Mucosa of rectum (tissue), 2 donors: ENCODE measurements around the gene GLIS2.

Experiments used
- H3K27ac ChIP-seq, 2 donors: one replicate each; pipeline ENCODE4 v1.7.0; 2013; ENCODE audit warnings: inconsistent platforms in 2 of 2, low read depth in 2 of 2, low read length in 2 of 2
- H3K27me3 ChIP-seq, 2 donors: one replicate each; pipeline ENCODE4 v1.7.0; 2013; ENCODE audit warnings: low read length in 2 of 2; ENCODE audit not compliant: control insufficient read depth in 2 of 2, insufficient read depth in 2 of 2
- H3K36me3 ChIP-seq, 2 donors: one replicate each; pipeline ENCODE4 v1.7.0; 2013; ENCODE audit warnings: low read length in 2 of 2; ENCODE audit not compliant: control insufficient read depth in 2 of 2, insufficient read depth in 2 of 2
- H3K4me1 ChIP-seq, 2 donors: one replicate each; pipeline ENCODE4 v1.7.0; 2013; ENCODE audit warnings: low read length in 2 of 2, mild to moderate bottlenecking in 1 of 2; ENCODE audit not compliant: control insufficient read depth in 2 of 2, insufficient read depth in 2 of 2
- H3K4me3 ChIP-seq, 2 donors: one replicate each; pipeline ENCODE4 v1.7.0; 2013; ENCODE audit warnings: low read length in 2 of 2
- H3K9ac ChIP-seq, 2 donors: one replicate each; pipeline ENCODE4 v1.7.0; 2013; ENCODE audit warnings: low read length in 2 of 2, low read depth in 1 of 2, mild to moderate bottlenecking in 1 of 2
- H3K9me3 ChIP-seq, 2 donors: one replicate each; pipeline ENCODE4 v1.7.0; 2013; ENCODE audit warnings: low read length in 2 of 2; ENCODE audit not compliant: control insufficient read depth in 2 of 2
- donor health status: healthy.
- donor health status: Normal muscosa, but diverticular disease.

The GLIS2 gene

DNA sequence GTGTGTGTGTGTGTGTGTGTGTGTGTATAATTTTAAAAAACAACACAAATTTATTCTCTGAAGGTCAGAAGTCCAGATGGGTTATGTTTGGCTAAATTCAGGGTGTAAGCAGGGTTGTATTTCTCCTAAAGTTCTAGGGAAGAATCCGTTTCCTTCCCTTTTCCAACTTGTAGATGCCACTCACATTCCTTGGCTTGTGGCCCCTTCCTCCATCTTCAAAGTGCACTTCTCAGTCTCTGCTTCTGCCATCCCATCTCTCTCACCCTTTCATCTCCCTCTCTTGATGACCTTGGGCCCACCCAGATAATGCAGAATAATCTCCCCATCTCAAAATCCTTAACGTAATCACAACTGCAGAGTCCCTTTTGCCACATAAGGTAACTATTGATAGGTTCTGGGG is 35.2 kb upstream of the GLIS2 start:
- H3K27ac ChIP-seq: no peak overlapping the region
- no peaks in the 10 kb centered on the region for H3K27me3 ChIP-seq

DNA sequence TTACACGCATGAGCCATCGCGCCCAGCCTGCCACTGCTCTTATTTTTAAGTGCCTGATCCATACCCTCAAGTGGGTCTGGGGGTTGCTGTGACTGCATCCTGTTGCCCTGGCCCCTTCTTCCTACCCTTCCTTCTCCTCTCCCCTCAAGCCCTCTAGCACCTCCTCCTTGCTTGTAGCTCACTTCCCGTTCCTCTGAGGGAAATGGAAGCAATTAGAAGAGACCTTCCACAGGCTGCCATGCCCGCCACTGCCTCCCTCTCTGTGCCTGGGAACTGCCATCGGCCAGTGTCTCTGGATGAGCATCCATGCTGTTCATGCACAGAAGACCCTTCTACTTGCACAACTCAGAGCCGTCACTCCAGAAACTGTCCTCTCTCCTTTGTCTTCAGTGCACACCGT is 32.4 kb upstream of the GLIS2 start:
- H3K36me3 ChIP-seq: no peaks in the 10 kb centered on the region
- no peak overlapping the region for H3K4me3 ChIP-seq
- no peaks in the 10 kb centered on the region for H3K27me3 ChIP-seq
- H3K27ac ChIP-seq: no peak overlapping the region
- no peak overlapping the region for H3K9ac ChIP-seq
- peaks cover 3 to 4% of the 10 kb centered on the region in 2 donors for H3K4me1 ChIP-seq
- no peaks in the 10 kb centered on the region for H3K9me3 ChIP-seq

More for the DNA sequence above, 35.2 kb upstream of the GLIS2 start:
- no peak overlapping the region for H3K9ac ChIP-seq
- H3K36me3 ChIP-seq: no peaks in the 10 kb centered on the region
- H3K4me1 ChIP-seq: no peaks in the 10 kb centered on the region
- H3K9me3 ChIP-seq: no peaks in the 10 kb centered on the region
- no peak overlapping the region for H3K4me3 ChIP-seq

DNA sequence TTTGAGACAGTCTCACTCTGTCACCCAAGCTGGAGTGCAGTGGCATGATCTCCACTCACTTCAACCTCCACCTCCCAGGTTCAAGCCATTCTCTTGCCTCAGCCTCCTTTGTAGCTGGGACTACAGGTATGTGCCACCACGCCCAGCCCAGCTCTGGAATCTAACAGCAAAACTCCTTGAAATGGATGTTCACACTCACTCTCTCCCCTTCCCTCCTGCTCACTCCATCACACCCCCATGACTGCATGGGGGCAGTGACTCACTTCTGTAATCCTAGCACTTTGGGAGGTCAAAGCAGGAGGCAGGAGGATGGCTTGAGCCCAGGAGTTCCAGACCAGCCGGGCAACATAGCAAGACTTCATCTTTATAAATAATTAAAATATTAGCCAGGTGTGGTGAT is 31.9 kb upstream of the GLIS2 start:
- Histone ChIP-seq H3K36me3 (no peaks in the 10 kb centered on the region), H3K9ac (no peak overlapping the region), H3K27ac (no peak overlapping the region), H3K9me3 (no peaks in the 10 kb centered on the region), H3K4me1 (peaks cover 3 to 5% of the 10 kb centered on the region in 2 donors), H3K27me3 (no peaks in the 10 kb centered on the region), H3K4me3 (no peak overlapping the region)

DNA sequence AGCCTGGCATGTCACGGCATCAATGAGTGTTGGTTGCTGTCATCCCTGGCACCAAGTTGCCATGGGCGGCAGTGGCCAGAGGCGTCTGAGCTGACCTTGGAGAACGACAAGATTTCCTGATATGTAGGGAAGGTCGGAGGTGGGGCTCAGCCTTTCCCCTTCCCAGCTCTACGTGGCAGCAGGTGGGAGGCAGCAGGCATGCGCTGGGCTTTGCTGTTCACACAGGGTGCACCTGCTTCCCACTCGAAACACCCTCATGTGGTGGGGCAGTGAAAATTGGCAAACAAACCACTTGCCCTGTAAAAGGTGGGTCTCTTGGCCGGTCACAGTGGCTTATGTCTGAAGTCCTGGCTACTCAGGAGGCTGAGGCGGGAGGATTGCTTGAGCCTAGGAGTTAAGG is 30.7 kb upstream of the GLIS2 start:
- Histone ChIP-seq H3K27me3 (no peaks in the 10 kb centered on the region), H3K9me3 (no peaks in the 10 kb centered on the region), H3K4me1 (peaks cover 3 to 5% of the 10 kb centered on the region in 2 donors), H3K4me3 (no peak overlapping the region), H3K9ac (no peak overlapping the region), H3K36me3 (no peaks in the 10 kb centered on the region), H3K27ac (no peak overlapping the region)

DNA sequence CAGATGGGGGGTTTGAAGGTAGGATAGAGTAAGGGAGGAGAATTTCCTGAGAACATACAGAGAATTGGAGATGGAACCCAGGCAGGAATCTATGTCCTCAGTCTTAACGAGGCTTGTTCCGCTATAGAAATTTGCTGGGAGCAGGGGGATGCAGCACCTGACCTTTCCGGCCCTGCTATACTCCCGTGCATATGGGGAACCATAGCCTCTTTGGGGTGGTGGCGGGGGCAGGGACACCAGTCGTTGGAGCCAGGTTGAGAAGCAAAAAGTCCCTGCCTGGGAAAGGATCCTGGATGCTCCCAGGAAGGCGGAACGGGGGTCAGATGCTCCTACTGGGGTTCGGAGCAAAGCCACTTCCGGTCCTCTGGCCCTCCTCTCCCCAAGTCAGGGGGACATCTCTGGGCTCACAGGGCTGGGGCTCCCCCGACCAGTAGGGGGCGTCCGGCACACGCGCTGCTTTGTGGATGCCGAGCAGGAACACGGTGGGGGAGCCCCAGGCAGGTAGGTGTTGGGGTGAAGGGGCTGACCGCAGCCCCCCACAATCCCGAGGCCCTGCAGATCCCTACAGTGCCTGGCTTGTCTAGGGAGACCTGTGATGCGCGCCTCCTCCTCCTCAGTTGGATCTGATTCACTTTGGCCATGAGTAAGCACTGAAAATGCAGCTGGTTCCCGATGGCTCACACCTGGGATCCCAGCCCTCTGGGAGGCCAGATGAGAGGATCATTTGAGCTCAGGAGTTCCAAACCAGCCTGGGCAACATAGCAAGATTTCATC is 27.5 kb upstream of the GLIS2 start:
- Histone ChIP-seq H3K4me3 (no peak overlapping the region), H3K27ac (no peak overlapping the region), H3K36me3 (no peaks in the 10 kb centered on the region), H3K9me3 (no peaks in the 10 kb centered on the region), H3K27me3 (no peaks in the 10 kb centered on the region), H3K4me1 (peaks cover 3 to 9% of the 10 kb centered on the region in 2 donors), H3K9ac (no peak overlapping the region)

DNA sequence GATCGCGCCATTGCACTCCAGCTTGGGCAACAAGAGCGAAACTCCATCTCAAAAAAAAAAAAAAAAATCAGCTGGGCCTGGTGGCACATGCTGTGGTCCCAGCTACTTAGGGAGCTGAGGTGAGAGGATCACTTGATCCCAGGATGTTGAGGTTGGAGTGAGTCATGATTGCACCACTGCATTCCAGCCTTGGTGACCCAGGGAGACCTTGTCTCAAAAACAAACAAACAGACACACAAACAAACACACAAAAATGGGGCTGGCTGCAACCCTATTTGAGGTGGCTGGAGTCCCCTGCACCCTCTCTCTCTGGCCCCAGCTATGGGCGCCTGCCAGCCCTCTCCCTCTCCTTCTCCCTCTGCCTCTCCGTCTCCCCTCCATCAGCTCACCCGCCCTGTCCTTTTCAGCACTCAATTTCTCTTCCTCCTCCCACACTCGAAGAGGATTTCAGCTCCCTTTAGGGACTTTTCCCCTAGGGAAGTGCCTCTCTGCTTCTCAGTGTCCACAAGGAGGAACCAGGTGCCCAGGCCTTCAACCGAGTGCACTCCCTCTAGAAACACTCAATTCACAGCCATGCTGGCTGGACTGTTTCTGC is 25.5 kb upstream of the GLIS2 start:
- peaks cover 9 to 12% of the 10 kb centered on the region in 2 donors for H3K4me1 ChIP-seq
- no peaks in the 10 kb centered on the region for H3K36me3 ChIP-seq
- H3K27ac ChIP-seq: no peak overlapping the region
- no peaks in the 10 kb centered on the region for H3K9me3 ChIP-seq
- H3K4me3 ChIP-seq: no peak overlapping the region
- H3K9ac ChIP-seq: no peak overlapping the region
- no peaks in the 10 kb centered on the region for H3K27me3 ChIP-seq

DNA sequence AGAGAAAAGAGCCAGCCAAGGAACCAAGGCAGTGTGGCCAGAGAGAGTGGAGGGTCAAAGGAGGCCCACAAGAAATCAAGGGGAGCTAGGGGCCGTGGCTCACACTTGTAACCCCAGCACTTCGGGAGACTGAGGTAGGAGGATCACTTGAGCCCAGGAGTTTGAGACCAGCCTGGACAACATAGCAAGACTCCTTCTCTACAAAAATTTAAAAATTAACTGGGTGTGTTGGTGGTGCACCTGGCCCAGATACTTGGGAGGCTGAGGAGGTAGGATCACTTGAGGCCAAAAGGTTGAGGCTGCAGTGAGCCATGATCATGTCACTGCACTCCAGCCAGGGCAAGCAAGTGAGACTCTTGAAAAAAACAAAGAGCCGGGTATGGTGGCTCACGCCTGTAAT is 24.2 kb upstream of the GLIS2 start:
- H3K27ac ChIP-seq: no peak overlapping the region
- no peaks in the 10 kb centered on the region for H3K27me3 ChIP-seq
- H3K4me1 ChIP-seq: peaks cover 9 to 12% of the 10 kb centered on the region in 2 donors
- H3K36me3 ChIP-seq: no peaks in the 10 kb centered on the region
- no peak overlapping the region for H3K9ac ChIP-seq
- no peaks in the 10 kb centered on the region for H3K9me3 ChIP-seq
- no peak overlapping the region for H3K4me3 ChIP-seq

DNA sequence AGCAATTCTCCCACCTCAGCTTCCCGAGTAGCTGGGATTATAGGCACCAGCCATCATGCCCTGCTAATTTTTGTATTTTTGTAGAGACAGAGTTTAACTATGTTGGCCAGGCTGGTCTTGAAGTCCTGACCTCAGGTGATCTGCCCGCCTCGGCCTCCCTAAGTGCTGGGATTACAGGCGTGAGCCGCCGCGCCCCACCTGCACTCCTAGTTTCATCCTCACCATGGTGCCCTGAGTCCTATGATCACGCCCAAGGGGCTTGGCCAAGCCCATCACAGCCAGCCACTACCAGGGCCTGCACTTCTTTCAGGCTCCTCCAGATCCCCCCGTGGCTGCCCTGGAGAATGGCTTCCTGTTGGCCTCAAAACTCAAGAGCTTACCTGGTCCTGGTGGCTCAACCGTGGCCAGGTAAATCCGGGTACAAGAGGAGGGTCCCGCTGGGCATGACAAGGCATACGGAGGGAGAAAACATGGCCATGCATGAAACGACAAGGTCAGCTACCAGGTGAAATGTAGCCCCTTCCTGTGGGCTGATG is 22.6 kb upstream of the GLIS2 start:
- Histone ChIP-seq H3K27me3 (no peaks in the 10 kb centered on the region), H3K9ac (no peak overlapping the region), H3K4me1 (peaks cover 6 to 10% of the 10 kb centered on the region in 2 donors), H3K27ac (peak overlapping the region in 1 of 2 donors; percentile 17), H3K4me3 (no peak overlapping the region), H3K36me3 (no peaks in the 10 kb centered on the region), H3K9me3 (no peaks in the 10 kb centered on the region)

DNA sequence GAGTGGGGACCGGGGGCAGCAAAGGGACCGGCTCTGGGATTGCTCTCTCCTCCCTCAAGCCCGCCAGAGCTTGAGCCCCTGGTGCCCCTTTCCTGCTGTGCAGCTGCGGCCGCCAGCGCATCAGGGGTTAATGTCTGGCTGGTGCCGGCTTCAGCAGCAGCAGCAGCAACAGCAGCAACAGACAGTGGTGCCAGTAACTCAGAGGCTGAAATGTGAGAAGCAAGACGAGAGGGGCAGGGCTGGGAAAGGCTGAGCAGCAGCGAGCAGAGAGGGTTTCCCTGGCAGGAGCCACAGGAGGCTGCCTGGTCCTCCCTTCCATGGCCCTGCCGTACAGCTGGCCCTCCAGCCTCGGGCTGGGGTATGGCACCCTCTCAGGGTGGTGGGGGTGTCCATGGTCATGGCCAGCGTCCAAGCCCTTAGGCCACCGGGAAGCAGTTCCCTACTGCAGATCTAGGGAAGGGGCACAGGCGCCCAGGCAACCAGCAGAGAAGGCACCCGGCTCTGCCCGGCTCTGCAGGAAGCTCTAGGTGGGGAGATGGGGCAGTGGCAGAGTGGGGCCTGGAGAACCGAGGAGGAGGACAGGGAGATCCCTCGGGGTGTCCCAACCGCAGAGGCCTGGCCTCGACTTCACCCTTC is 21.9 kb upstream of the GLIS2 start:
- Histone ChIP-seq H3K4me1 (peaks cover 9 to 11% of the 10 kb centered on the region in 2 donors), H3K27me3 (no peaks in the 10 kb centered on the region), H3K9ac (no peak overlapping the region), H3K4me3 (no peak overlapping the region), H3K27ac (peak overlapping the region in 1 of 2 donors; percentile 32), H3K9me3 (no peaks in the 10 kb centered on the region), H3K36me3 (no peaks in the 10 kb centered on the region)

DNA sequence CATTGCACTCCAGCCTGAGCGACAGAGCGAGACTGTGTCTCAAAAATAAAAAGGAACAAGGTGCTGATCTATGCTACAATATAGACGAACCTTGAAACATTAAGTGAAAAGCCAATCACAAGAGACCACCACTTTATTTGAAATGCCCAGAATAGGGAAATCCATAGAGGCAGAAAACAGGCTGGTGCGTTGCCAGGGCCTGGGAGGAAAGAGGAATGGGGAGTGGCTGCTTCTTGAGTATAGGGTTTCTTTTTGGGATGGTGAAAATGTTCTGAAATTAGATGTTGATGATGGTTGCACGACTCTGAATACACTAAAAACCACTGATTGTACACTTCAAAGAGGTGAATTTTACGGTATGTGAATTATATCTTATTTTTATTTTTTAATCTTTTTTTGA is 20.3 kb upstream of the GLIS2 start:
- no peaks in the 10 kb centered on the region for H3K27me3 ChIP-seq
- H3K4me1 ChIP-seq: peaks cover 13 to 16% of the 10 kb centered on the region in 2 donors
- no peaks in the 10 kb centered on the region for H3K9me3 ChIP-seq
- H3K27ac ChIP-seq: no peak overlapping the region
- no peak overlapping the region for H3K4me3 ChIP-seq
- no peak overlapping the region for H3K9ac ChIP-seq
- H3K36me3 ChIP-seq: no peaks in the 10 kb centered on the region
